Breast epithelium (tissue), 3 donors: Measurements from ENCODE around the gene HRAS.

ENCODE experiments used
- CTCF ChIP-seq, 3 donors: fragments of 450-650 bp; IDR thresholded peaks; one replicate each; pipeline ENCODE4 v1.5.1; 2016 to 2017; ENCODE audit warnings: antibody characterized with exemption in 3 of 3, mild to moderate bottlenecking in 3 of 3, moderate library complexity in 3 of 3
- POLR2AphosphoS5 ChIP-seq, 3 donors: sonication (generic); formaldehyde crosslinking; IDR thresholded peaks; one replicate each; pipeline ENCODE4 v1.6.1; 2017; ENCODE audit warnings: antibody characterized with exemption in 3 of 3

- no peak for TF ChIP-seq CTCF (IDR thresholded peaks at IDR 0.05)
- no peak for TF ChIP-seq POLR2AphosphoS5 (IDR thresholded peaks at IDR 0.05)
Measured at GRCh38 chr11:558503-558902, 23.1 kb upstream of the HRAS start.
